Dermis microvascular lymphatic vessel endothelial cell (primary cell): ENCODE measurements around the gene PHACTR2. TPM values are rescaled to one million over a fixed set of nuclear protein-coding genes. Genes with fewer than 3 reads are reported as not detected.
"Not testable (repeated sequence)": the region's sequence is repeated elsewhere in the genome, so short reads cannot be mapped to it uniquely, and the experiment has no call there.

Source experiments
- DNase-seq, 2 donors: peaks; one replicate each; pipeline versions ENCODE4 v3.0.0 to v3.0.0-alpha.2; 2010; ENCODE audit warnings: low read depth in 2 of 2
- total RNA-seq: library from RNA; depleted of rRNA; stranded (reverse); fragments of >200 nt; gene quantifications from 2 replicates; pipeline ENCODE4 v1.2.1, GENCODE V29; 2014

PHACTR2 gene
- total RNA-seq, 1 donor from 2014 or later, result 163 TPM

- DNase-seq, result peak in 1 of 2 donors; percentile 43
These were observed 128.7 kb downstream of the PHACTR2 start for GRCh38 chr6:143806282-143807102.

GRCh38 chr6:143807103-143807772 lies 129.5 kb downstream of the PHACTR2 start:
- DNase-seq, result no peak

- no peak for DNase-seq
These were observed 133.0 kb downstream of the PHACTR2 start for GRCh38 chr6:143810745-143811144.

GRCh38 chr6:143811501-143812157 lies 133.9 kb downstream of the PHACTR2 start:
- no peak for DNase-seq

GRCh38 chr6:143817621-143818020 lies 139.9 kb downstream of the PHACTR2 start:
- DNase-seq, result no peak

GRCh38 chr6:143821359-143821758 lies 143.6 kb downstream of the PHACTR2 start:
- peak; percentile 23 to 85 for DNase-seq

GRCh38 chr6:143822584-143823024 lies 144.8 kb downstream of the PHACTR2 start:
- DNase-seq, result peak in 1 of 2 donors; percentile 80

- DNase-seq, result peak; percentile 66 to 92
These were observed 145.8 kb downstream of the PHACTR2 start for GRCh38 chr6:143823548-143823947.

- DNase-seq, result no peak
These were observed 150.8 kb downstream of the PHACTR2 start for GRCh38 chr6:143828572-143828971.

GRCh38 chr6:143836150-143836549 lies 158.4 kb downstream of the PHACTR2 start:
- DNase-seq, result no peak

- no peak for DNase-seq
These were observed 160.6 kb downstream of the PHACTR2 start for GRCh38 chr6:143838395-143838794.

- no peak for DNase-seq
These were observed 161.4 kb downstream of the PHACTR2 start for GRCh38 chr6:143839196-143839595.

- no peak for DNase-seq
These were observed 163.0 kb downstream of the PHACTR2 start for GRCh38 chr6:143840595-143841265.

GRCh38 chr6:143842461-143842901 lies 164.7 kb downstream of the PHACTR2 start:
- DNase-seq, result peak in 1 of 2 donors; percentile 54

GRCh38 chr6:143842902-143843676 lies 165.3 kb downstream of the PHACTR2 start, which contains the start of gene LTV1:
TSS of gene LTV1 (plus strand) at chr6:143843338. CDS start at chr6:143843478, 140 bp downstream.
- peak; percentile 93 to 96 for DNase-seq

GRCh38 chr6:143843677-143843999 lies 165.9 kb downstream of the PHACTR2 start:
- no peak for DNase-seq

- DNase-seq, result peak in 1 of 2 donors; percentile 13
These were observed 166.2 kb downstream of the PHACTR2 start for GRCh38 chr6:143844006-143844405.

- DNase-seq, result no peak
These were observed 167.3 kb downstream of the PHACTR2 start for GRCh38 chr6:143845033-143845432.

GRCh38 chr6:143851706-143852105 lies 173.9 kb downstream of the PHACTR2 start:
- DNase-seq, result not testable (repeated sequence)

- not testable (repeated sequence) for DNase-seq
These were observed 177.3 kb downstream of the PHACTR2 start for GRCh38 chr6:143855057-143855456.

GRCh38 chr6:143856762-143857161 lies 179.0 kb downstream of the PHACTR2 start:
- not testable (repeated sequence) for DNase-seq
